ENCODE results near the gene C1orf35.

C1orf35 gene

GRCh38 chr1:228146417-228147150, 43.5 kb upstream of the C1orf35 start:
- TF ChIP-seq GATA2 (IDR thresholded peaks at IDR 0.05; ENCODE audit: low read depth, low read length) (no peak), GATA3 (IDR thresholded peaks at IDR 0.05; ENCODE audit: low read depth, low read length) (no peak)

DNA sequence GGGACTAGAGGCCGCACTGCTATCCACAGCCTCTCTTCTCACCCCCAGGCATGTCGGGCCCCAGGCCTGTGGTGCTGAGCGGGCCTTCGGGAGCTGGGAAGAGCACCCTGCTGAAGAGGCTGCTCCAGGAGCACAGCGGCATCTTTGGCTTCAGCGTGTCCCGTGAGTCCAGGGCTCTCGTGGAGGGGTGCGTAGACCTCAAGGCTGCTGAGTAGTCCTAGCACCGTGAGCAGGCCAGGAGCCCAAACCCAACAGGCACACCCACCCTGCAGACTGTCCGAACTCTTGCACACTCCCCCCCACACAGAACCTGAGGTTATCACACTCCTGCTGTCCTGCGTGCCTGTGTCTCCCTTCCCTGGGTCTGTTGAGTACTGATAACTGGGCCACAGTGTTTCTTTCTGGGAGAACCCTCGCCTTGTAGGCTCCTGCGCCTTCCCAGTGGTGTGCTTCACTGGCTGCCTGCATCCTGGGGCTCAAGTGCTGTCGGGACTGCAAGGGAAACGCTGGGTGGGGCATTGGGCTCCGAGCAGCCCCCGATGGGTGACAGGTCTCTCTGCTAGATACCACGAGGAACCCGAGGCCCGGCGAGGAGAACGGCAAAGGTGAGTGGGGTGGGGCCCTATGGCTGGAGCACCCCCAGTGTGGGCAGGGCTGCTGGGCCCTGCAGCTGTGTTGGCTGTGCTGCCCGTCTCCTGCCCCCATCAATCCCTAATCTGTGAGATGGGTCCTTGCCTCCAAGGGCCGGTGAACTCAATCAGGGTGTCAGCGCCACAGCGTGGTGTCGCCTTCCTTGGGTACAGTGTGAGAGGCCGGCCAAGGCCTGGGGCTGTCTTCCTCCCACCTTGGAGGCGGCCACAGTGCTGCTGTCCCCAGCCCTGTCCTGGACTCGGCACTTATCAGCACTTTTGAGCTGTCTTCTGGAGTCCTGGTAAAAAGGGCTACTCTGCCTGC, 42.6 kb upstream of the C1orf35 start:
- TF ChIP-seq GATA2 (IDR thresholded peaks at IDR 0.05; ENCODE audit: low read depth, low read length): no peak
- TF ChIP-seq GATA3 (IDR thresholded peaks at IDR 0.05; ENCODE audit: low read depth, low read length): no peak

DNA sequence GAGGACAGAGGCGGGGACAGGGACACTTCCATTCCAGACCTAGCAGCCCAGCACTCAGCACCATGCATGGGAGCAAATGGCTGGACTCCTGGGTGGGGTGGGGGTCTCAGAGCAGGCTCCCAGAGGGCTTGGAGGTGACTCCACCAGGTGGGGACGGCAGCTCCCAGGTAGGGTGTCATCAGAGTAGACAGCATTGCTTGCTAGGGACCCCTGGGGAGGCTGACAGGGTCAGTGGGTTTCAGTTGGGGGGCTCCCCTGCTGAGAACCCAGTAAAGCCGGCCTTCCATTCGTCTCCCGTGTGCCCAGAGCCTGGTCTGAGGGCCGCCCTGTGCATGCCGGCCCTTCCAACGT, 41.8 kb upstream of the C1orf35 start:
- TF ChIP-seq GATA2 (IDR thresholded peaks at IDR 0.05; ENCODE audit: low read depth, low read length): no peak
- TF ChIP-seq GATA3 (IDR thresholded peaks at IDR 0.05; ENCODE audit: low read depth, low read length): no peak

DNA sequence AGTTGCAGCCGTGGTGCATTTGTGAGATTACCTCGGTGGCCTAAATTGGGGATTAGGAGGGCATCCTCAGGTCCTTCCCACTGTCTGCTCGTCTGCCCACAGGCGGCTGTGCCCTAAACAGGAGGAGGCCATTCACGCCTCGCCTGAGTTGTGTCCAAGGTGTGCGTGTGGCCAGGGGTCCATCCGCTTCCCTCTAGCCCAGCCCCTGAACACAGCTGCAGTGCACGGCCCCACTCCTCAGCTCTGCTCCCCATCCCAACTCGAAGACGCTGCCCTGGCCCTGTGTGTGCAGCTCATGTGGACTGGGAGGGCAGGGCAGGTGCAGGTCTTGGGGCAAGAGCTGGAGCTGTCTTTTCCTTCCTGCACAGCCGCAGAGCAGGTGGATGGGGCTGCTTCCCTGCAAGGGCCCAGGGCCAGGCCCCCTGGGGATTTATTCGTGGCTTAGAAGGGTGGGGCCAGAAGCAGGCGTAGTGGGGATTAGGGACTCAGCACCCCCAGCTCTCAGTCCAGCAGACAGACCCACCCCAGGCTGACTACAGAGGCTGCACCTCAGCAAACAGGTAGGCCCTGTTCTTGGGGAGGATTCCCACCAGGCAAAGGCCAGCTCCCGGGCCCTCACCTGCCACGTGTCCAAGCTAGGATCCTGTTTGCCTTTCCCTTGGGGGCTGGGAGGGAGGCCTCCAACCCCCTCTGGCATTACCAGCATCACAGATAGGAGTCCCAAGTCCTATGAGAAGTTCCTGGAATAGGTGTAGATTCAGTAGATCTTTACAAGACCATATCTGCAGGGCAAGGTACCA, 41.3 kb upstream of the C1orf35 start:
- TF ChIP-seq GATA3 (IDR thresholded peaks at IDR 0.05; ENCODE audit: low read depth, low read length) (no peak), GATA2 (IDR thresholded peaks at IDR 0.05; ENCODE audit: low read depth, low read length) (no peak)

DNA sequence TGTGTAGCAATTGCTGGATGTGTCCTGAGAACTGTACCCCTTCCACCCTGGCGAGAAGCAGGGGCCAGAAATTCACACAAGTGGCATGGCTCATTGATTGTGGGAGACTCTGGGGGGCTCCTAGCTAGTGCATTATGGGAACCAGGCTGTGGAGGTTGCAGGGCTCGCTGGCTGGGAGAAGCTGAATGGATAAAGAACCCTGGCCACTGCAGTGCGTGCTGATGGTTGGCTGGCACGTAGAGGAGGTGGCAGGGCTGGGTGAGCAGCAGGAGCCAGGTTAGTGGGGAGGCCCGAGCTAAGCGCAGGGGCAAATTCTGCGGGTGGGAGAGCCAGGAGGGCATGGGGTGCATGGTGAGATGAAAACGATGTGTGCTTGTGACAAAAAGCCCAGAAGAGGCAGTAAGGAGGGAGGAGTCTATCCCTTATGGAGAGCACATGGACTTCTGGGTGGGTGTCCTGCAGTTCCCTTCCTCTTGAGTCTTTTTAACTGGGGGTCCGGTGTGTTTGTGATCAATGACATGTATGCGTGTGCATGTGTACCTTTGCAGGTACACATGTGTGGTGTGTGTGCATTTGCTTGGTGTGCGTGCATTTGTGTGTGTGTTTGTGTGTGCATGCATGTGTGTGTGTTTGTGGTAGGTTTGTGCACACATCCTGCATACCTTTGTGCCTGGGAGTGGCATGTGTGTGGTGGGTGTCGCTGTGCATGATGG, 40.5 kb upstream of the C1orf35 start:
- TF ChIP-seq GATA3 (IDR thresholded peaks at IDR 0.05; ENCODE audit: low read depth, low read length): no peak
- TF ChIP-seq GATA2 (IDR thresholded peaks at IDR 0.05; ENCODE audit: low read depth, low read length): no peak

- TF ChIP-seq GATA3 (IDR thresholded peaks at IDR 0.05; ENCODE audit: low read depth, low read length) (no peak), GATA2 (IDR thresholded peaks at IDR 0.05; ENCODE audit: low read depth, low read length) (no peak)
These were observed 39.6 kb upstream of the C1orf35 start for GRCh38 chr1:228142701-228143136.

GRCh38 chr1:228142155-228142691, 39.1 kb upstream of the C1orf35 start:
- TF ChIP-seq GATA3 (IDR thresholded peaks at IDR 0.05; ENCODE audit: low read depth, low read length) (no peak), GATA2 (IDR thresholded peaks at IDR 0.05; ENCODE audit: low read depth, low read length) (no peak)

GRCh38 chr1:228141226-228142044, 38.3 kb upstream of the C1orf35 start:
- TF ChIP-seq GATA3 (IDR thresholded peaks at IDR 0.05; ENCODE audit: low read depth, low read length): no peak
- no peak for TF ChIP-seq GATA2 (IDR thresholded peaks at IDR 0.05; ENCODE audit: low read depth, low read length)

- no peak for TF ChIP-seq GATA2 (IDR thresholded peaks at IDR 0.05; ENCODE audit: low read depth, low read length)
- TF ChIP-seq GATA3 (IDR thresholded peaks at IDR 0.05; ENCODE audit: low read depth, low read length): no peak
These were observed 37.6 kb upstream of the C1orf35 start for GRCh38 chr1:228140724-228141225.

GRCh38 chr1:228139931-228140723, 37.0 kb upstream of the C1orf35 start, which contains the start of gene GUK1:
TSS of gene GUK1 (plus strand) at chr1:228140279. CDS start at chr1:228140303, 24 bp downstream.
- TF ChIP-seq GATA3 (IDR thresholded peaks at IDR 0.05; ENCODE audit: low read depth, low read length): no peak
- TF ChIP-seq GATA2 (IDR thresholded peaks at IDR 0.05; ENCODE audit: low read depth, low read length): no peak

DNA sequence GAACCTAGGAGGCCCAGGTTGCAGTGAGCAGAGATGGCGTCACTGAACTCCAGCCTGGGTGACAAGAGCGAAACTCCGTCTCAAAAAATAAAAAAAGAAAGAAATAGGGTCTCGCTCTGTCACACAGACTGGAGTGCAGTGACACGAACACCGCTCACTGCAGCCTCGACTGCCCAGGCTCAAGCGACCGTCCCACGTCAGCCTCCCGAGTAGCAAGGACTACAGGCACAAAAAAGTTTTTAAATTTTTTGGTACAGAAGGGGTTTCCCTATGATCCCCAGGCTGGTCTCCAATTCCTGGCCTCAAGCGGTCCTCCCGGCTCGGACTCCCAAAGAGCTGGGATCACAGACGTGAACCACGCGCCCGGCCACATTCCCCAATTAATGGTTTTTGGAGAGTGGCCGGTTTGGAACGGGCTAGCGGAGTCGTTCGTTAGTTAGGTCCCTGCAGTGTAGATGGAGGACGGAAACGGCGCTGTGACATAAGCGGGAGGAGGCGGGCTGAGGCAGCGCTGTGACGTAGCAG, 36.3 kb upstream of the C1orf35 start:
- TF ChIP-seq GATA3 (IDR thresholded peaks at IDR 0.05; ENCODE audit: low read depth, low read length) (no peak), GATA2 (IDR thresholded peaks at IDR 0.05; ENCODE audit: low read depth, low read length) (no peak)

Measured in SH-SY5Y (cell line).